ENCODE data around the gene MAPT.

The MAPT gene

GRCh38 chr17:46003907-46004748, 109.8 kb downstream of the MAPT start:
- TF ChIP-seq CTCF (IDR thresholded peaks at IDR 0.05), result no peak

- no peak for TF ChIP-seq CTCF (IDR thresholded peaks at IDR 0.05)
Observed at GRCh38 chr17:46007461-46007965, 113.2 kb downstream of the MAPT start.

- no peak for TF ChIP-seq CTCF (IDR thresholded peaks at IDR 0.05)
Observed at GRCh38 chr17:46008591-46008990, 114.2 kb downstream of the MAPT start.

GRCh38 chr17:46009681-46010596, 115.6 kb downstream of the MAPT start:
- no peak for TF ChIP-seq CTCF (IDR thresholded peaks at IDR 0.05)

- no peak for TF ChIP-seq CTCF (IDR thresholded peaks at IDR 0.05)
Observed at GRCh38 chr17:46010597-46011186, 116.3 kb downstream of the MAPT start.

GRCh38 chr17:46011711-46012505, 117.6 kb downstream of the MAPT start:
- TF ChIP-seq CTCF (IDR thresholded peaks at IDR 0.05), result no peak

All from LNCAP (cell line).